HS-27A (cell line): Measurements from ENCODE around the gene XRCC4.

Experiments used
- DNase-seq: peaks from one replicate; pipeline ENCODE4 v3.0.0-alpha.2; 2012; ENCODE audit warnings: low read depth, missing footprints

Gene XRCC4

GRCh38 chr5:83385812-83386211 lies 308.5 kb downstream of the XRCC4 start:
- DNase-seq = no peak

- no peak for DNase-seq
Observed at GRCh38 chr5:83387041-83387440, 309.7 kb downstream of the XRCC4 start.

DNA sequence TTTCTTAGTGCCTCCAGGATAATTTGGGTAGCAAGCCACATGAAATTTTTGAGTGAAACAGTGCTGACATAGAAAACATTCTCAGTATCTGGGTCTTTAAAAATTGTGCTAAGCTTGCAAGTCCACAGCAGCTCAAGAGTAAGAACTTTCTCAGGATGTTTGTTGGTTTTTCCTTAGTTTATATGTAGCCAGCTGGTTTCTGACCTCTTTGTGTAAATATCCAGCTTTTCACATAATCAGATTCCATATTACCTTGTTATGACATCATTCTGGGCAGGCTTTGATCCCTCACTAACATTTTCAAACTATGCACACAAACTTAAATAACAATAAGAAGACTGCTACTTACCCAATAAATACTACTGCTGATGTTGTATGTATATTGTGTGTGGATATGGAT lies 311.3 kb downstream of the XRCC4 start:
- DNase-seq = no peak

- no peak for DNase-seq
Observed at GRCh38 chr5:83392766-83393503, 315.6 kb downstream of the XRCC4 start.

DNA sequence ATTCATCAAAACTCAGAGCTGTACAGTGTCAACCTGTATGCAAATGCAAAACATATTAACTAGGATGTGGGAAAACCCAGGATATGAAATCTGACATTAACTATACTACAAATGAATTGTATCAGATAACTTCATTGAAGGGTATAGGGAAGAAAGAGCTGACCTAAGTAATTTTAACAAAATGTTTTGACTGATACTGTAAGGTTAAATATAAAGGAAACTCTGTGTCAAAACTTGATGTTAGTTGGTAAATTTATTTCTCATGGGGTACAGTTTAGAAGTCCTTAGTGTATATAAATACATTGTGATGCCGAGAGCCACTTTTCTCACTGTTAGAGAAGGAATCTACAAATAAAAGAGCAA lies 316.1 kb downstream of the XRCC4 start:
- DNase-seq = no peak

DNA sequence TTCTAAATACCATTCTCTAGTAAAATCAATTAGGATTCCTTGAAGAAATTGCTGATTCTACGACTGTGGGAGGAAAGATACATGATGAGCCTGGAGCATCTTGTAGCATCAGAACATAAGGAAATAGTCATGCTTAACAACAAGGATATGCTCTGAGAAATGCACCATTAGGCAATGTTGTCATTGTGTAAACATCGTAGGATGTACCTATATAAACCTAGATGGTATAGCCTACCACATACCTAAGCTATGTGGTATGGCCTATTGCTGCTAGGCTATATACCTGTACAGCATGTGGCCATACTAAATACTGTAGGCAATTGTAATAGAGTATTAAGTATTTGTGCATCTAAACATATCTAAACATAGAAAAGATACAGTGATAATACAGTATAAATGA lies 316.8 kb downstream of the XRCC4 start:
- no peak for DNase-seq

DNA sequence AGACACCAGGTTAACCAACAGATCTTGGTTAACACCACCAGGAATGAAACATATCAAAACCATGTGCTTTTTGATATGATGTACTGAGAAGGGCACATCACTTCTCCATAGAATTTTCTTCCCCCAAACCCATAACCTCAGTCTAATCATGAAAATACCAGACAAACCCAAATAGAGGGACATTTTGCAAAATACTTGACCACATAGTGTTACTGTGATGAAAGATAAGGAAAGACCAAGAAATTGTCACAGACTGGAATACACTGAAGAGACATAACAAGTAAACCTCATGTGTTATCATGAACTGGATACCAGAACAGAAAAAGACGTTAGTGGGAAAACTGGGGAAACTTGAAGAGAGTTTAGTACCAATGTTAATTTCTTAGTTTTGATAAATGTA lies 319.3 kb downstream of the XRCC4 start:
- no peak for DNase-seq

DNA sequence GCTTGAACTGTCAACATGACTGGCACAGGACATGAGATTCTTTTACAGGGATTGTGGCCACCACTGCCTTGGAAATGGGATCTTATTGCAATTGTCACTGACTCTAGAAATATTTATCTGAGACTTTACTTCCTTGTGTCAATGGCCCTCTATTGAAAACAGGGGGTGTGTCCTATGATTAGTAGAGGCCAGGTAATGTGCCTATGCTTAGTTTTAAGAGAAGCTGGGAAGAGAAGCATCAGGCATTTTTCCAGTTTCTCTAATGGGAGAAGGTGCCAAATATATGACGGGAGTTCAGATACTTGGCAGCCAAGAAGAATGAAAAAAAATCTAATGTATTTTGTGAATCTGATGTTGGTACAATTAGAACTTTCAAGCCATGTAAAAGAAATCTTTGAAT lies 320.3 kb downstream of the XRCC4 start:
- DNase-seq = no peak

GRCh38 chr5:83400241-83400640 lies 322.9 kb downstream of the XRCC4 start:
- no peak for DNase-seq

DNA sequence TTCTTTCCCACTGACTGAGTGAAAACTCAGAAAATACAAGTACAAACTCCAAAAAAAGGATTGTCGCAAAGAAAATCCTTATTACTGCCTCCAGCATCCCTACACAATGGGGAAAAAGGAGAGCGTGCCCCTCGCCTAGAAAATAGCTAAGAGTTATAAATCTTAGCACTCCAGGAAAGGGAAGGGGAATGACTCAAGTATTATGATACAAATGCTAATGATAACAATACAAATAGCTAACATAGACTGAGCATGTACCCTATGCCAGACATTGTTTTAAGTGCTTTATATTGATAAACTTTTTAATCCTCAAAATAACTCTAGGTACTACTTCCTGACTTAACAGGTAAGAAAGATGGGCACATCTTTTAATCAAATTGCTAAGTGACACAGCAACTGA lies 323.4 kb downstream of the XRCC4 start:
- DNase-seq = no peak

DNA sequence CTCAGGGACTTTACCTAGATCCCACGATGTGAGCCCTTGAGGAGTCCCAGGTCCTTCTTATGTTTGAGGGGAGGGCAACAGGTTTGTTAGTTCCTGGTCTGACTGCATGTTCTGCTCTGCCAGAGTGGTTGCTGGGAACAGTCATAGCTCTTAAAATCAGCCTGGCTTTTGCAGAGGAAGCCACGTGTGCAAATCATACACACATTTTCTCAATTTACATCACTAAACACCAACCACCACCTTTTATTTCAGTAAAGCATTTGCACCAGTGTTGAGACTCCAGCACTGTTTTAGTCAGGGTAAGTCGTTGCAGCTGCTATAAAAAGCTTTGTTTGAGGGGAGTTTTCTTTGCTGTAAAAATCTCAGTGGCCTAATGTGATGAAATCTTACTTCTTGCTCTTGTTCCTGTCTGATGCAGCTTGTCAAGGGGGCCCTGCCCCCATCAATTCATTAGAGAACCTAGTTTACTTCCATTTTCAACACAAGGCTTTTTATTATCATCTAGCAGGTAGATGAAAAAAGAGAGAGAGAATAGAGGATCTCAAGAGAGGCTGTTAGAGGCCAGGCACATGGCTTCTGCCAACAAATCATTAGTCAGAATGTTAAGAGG lies 323.9 kb downstream of the XRCC4 start:
- no peak for DNase-seq

- DNase-seq = no peak
Observed at GRCh38 chr5:83401775-83402174, 324.4 kb downstream of the XRCC4 start.
